ENCODE data around the gene DGKK.

DGKK gene
- long read RNA-seq, result 0 reads

GRCh38 chrX:50470103-50471031 lies at the start of gene DGKK:
DGKK (minus strand) TSS chrX:50470825; CDS start chrX:50470678, 147 bp downstream.
- no peak for DNase-seq (ENCODE audit: low read depth in 1 of 2, low spot score in 1 of 2)
- no peak within 1 kb of the TSS; the same call in 1 of the 2 replicates for H3K4me3 ChIP-seq (replicated peaks; ENCODE audit: insufficient read depth, low read length)
- H3K27me3 ChIP-seq (ENCODE audit: insufficient read depth, poor library complexity, severe bottlenecking), result peaks cover 36% of the 10 kb centered on the region
- TF ChIP-seq POLR2AphosphoS5 (IDR thresholded peaks at IDR 0.05; ENCODE audit: low read depth) (no peak), REST (IDR thresholded peaks at IDR 0.05; ENCODE audit: insufficient replicate concordance, low read depth) (no peak), GABPA (IDR thresholded peaks at IDR 0.05; ENCODE audit: low read depth) (no peak), SPI1 (IDR thresholded peaks at IDR 0.05; ENCODE audit: borderline replicate concordance, low read depth) (no peak), CTCF (IDR thresholded peaks at IDR 0.05; ENCODE audit: insufficient read depth, low read length) (no peak)
- no peak within 1 kb of the TSS for H3K27ac ChIP-seq (replicated peaks)

GRCh38 chrX:50514811-50515210 lies 44.2 kb upstream of the DGKK start:
- TF ChIP-seq GABPA (IDR thresholded peaks at IDR 0.05; ENCODE audit: low read depth), result no peak
- no peak for TF ChIP-seq POLR2AphosphoS5 (IDR thresholded peaks at IDR 0.05; ENCODE audit: low read depth)
- no peak for TF ChIP-seq REST (IDR thresholded peaks at IDR 0.05; ENCODE audit: insufficient replicate concordance, low read depth)
- TF ChIP-seq SPI1 (IDR thresholded peaks at IDR 0.05; ENCODE audit: borderline replicate concordance, low read depth), result no peak
- no peak for TF ChIP-seq CTCF (IDR thresholded peaks at IDR 0.05; ENCODE audit: insufficient read depth, low read length)
- DNase-seq (ENCODE audit: low read depth in 1 of 2, low spot score in 1 of 2), result no peak
- H3K27ac ChIP-seq (replicated peaks), result no peak overlapping the region

GRCh38 chrX:50497114-50497513 lies 26.5 kb upstream of the DGKK start:
- TF ChIP-seq GABPA (IDR thresholded peaks at IDR 0.05; ENCODE audit: low read depth) (no peak), REST (IDR thresholded peaks at IDR 0.05; ENCODE audit: insufficient replicate concordance, low read depth) (no peak), POLR2AphosphoS5 (IDR thresholded peaks at IDR 0.05; ENCODE audit: low read depth) (no peak)
- no peak overlapping the region for H3K4me3 ChIP-seq (replicated peaks; ENCODE audit: insufficient read depth, low read length)
- H3K27ac ChIP-seq (replicated peaks), result no peak overlapping the region
- DNase-seq (ENCODE audit: low read depth in 1 of 2, low spot score in 1 of 2), result no peak
- no peaks in the 10 kb centered on the region for H3K27me3 ChIP-seq (ENCODE audit: insufficient read depth, poor library complexity, severe bottlenecking)

More at GRCh38 chrX:50514811-50515210, 44.2 kb upstream of the DGKK start:
- H3K27me3 ChIP-seq (ENCODE audit: insufficient read depth, poor library complexity, severe bottlenecking), result no peaks in the 10 kb centered on the region
- no peak overlapping the region for H3K4me3 ChIP-seq (replicated peaks; ENCODE audit: insufficient read depth, low read length)

All from HL-60 (cell line).